Left lobe of liver (tissue), 2 donors: ENCODE results near the gene FLNC. TPM values are rescaled to one million over a fixed set of nuclear protein-coding genes. Genes with fewer than 3 reads are reported as not detected.

Source experiments
- ATAC-seq: fragments of 200-7000 bp; cut with Tn5 transposase; one replicate; pipeline ENCODE4 v1.9.1; 2020; ENCODE audit warnings: mild to moderate bottlenecking, moderate library complexity
- DNase-seq: peaks from one replicate; pipeline ENCODE4 v3.0.0-alpha.2; 2020; ENCODE audit warnings: low spot score
- total RNA-seq: library from RNA; stranded (reverse); gene quantifications from one replicate; pipeline ENCODE4 v1.2.1, GENCODE V29; 2021
- donor health status: DM: no; HTN: no; CAD: no; lungs with moderate emphysema.
- donor health status: DM: no; HTN: yes; CAD: no.

The FLNC gene
- total RNA-seq, 1 donor from 2014 or later: 0.55 TPM

DNA sequence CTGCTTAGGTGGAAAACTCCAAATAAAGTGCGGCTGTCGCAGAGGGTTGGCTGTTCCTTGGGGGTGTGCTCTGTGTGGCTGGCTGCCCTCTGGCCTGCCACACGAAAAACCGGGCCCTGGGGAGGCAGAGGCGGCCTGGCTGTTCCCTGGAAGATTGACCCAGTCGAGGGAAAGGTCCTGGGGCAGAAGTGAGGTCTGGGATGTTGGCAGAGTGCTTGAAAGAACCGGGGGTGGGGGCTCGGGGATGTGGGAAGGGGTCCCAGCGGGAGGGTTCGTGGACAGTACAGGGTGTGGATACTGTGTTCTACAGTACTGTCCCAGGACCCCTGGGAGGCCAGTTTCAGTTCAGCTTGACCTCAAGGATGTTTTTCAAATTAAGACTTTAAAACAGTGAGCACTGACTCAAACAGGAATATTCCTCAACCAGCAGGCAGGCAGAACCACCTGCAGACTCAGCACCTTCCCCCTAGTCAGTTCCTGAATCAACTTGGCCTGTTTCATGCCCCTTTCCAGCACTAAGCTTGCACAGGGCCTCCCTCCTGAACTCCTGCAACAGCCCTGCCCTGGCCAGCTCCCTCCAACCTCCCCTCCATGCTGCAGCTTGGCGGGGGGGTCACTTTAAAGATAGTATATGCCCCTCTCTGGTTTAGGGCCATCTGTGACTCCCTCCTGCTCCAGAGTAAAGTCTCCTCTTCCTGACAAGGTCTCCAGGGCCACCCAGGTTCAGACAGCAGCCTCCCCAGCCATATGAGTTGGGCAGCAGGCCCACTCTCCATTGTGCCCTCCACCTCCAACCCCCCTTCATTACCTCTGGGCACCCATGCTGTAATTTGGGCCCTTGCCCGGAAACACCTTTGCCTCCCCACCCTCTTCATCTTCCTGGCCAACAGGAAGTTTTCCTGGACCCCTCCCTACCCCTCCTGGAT, 29.3 kb downstream of the FLNC start:
- no peak for DNase-seq
- ATAC-seq: no peak

- no peak for DNase-seq
- ATAC-seq: no peak
Measured at GRCh38 chr7:128860158-128861073, 30.2 kb downstream of the FLNC start.

DNA sequence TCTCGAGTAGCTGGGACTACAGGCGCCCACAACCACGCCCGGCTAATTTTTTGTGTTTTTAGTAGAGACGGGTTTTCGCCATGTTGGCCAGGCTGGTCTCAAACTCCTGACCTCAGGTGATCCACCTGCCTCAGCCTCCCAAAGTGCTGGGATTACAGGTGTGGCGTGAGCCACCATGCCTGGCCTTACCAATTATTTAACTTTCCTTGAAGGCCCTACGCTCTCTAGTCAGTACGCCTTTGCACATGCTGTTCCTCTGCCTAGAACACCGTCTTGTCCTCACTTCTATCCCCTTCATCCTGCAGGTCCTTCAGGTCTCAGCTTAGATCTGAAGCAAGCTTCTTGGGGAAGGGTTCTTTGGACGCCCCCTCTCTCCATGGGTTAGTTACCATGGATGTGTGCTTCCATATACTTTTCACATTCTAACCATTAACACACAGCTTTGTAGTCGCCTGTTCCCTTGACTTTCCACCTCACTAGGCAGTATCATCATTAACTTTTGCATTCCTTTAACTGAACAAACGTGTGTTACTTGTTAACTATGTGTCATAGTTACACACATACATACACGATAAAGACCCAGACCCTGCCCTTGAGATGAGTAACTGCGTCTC, 31.9 kb downstream of the FLNC start:
- no peak for ATAC-seq
- no peak for DNase-seq

DNA sequence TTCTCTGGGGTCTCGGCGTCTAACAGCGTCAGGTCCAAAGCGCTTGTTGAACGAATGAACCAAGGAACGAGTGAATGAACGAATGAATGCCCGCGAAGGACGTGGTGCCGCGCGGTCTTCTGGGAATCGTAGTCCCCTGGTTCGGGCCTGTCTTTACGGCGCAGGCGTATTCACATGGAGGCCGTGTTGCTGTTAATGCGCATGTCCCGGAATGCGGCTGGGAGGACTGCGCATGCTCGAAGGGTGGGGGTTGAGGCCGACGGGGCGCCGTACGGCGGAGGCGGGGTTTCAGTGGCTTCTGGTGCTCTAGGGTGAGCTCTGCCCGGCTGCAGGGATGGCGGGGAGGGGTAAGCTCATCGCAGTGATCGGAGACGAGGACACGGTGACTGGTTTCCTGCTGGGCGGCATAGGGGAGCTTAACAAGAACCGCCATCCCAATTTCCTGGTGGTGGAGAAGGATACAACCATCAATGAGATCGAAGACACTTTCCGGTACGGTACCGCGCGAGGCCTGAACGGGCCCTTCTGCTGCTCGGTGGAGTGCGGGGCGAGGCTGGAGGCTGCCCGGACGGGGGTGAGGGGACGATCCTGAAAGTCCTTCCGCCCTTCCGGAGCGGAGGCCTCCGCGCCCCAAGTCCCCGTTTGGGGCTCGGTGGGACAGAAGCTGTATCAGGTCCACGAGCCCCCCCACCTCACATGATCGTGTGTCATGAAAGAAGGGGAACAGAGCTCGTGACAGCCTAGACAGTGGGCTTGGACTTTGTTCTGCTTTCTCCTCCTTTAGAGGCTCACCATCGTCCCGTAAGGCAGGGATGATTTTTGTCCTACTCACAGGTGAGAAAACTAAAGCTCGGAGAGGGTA, 32.6 kb downstream of the FLNC start, which contains the start of gene ATP6V1F:
Gene ATP6V1F, plus strand, starts transcription at position 286 of the 862 bp plus-strand sequence. Its CDS starts 49 bp downstream, at position 335.
- peak; percentile 99 for DNase-seq
- peak; percentile 93 for ATAC-seq

- DNase-seq (no peak), ATAC-seq (peak; percentile 51)
Measured at GRCh38 chr7:128863433-128863989, 33.3 kb downstream of the FLNC start.

DNA sequence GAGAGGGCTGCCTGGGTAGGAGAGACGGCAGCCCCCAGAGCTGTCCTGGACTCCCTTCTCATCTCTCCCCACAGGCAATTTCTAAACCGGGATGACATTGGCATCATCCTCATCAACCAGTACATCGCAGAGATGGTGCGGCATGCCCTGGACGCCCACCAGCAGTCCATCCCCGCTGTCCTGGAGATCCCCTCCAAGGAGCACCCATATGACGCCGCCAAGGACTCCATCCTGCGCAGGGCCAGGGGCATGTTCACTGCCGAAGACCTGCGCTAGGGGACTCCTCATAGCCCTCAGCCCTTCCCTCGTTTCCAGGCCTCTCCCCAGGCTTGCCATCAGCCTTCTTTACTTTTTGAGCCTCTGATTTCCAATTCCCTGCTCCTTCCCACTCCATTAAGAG, 35.1 kb downstream of the FLNC start:
- DNase-seq: no peak
- ATAC-seq: no peak

DNA sequence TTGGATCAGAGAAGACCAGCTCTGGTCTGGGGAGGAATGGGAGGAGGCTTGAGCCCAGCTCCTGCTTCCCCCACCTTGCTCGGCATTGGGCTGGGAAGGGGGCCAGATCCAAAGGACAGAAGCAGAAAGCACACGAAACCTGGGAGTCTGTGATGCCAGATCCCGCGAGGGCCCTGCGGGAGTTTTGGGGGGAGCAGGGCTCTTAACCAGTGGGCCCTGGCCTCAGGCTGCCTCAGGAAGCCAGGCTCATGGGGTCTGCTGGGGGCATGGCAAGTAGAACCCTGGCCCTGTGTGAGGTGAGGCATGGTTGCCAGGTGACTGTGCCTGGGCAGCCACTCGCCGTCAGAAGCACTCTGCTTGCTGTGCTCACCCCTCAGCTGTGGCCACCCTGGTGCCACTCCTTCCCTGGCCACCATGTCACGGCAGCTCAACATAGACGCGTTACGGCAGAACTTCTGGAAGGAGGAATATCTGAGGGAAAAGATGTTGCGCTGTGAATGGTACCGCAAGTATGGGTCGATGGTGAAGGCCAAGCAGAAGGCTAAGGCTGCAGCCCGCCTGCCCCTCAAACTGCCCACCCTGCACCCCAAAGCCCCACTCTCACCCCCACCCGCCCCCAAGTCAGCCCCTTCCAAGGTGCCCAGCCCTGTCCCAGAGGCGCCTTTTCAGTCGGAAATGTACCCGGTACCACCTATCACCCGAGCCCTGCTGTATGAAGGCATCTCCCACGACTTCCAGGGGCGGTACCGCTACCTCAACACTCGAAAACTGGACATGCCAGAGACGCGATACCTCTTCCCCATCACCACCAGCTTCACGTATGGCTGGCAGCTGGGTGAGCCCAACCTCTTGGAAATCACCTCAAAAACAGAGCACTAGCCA, 36.0 kb downstream of the FLNC start:
- ATAC-seq (no peak), DNase-seq (no peak)

- ATAC-seq (no peak), DNase-seq (no peak)
Measured at GRCh38 chr7:128867241-128867640, 37.0 kb downstream of the FLNC start.

DNA sequence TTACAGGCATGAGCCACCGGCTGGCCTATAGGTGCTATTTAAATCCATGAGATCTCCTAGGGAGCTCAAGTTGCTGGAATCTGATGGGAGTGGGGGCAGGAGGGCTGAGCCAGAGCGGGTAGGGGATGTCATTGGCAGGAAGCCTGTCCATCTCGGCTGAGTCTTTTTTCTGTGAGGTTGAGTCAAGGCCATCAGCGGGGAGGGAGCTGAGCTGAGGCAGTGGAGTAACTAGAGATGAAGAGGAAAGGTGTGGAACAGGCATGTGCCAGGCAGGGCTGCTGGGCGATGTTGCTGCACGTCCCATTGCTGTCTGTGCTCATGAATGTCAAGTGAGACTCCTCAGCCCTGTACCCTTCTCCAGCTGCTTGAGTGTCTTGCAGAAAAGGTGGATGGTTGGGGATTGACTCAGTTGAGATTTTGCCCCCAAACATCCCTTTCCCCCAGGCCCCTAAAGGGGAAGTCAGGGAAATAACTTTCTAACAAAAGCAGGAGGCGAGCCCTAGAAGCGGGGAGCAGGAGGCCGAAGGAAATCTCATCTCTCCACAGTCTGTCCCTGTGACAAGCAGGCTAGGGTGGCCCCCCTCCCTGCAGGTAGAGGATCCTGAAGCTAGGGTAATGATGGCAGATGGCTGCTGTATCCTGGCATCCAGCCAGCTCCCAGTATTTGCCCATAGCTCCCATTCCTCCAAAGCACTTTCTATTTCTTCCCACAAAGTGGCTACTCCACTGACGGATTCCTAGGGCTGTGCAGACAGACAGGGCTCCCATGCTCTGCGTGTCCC, 37.8 kb downstream of the FLNC start:
- DNase-seq: no peak
- no peak for ATAC-seq

GRCh38 chr7:128868624-128869137, 38.5 kb downstream of the FLNC start:
- DNase-seq (no peak), ATAC-seq (peak; percentile 30)

GRCh38 chr7:128869138-128869943, 39.1 kb downstream of the FLNC start:
- DNase-seq: no peak
- peak; percentile 86 for ATAC-seq

GRCh38 chr7:128869944-128870285, 39.7 kb downstream of the FLNC start:
- DNase-seq (no peak), ATAC-seq (no peak)

DNA sequence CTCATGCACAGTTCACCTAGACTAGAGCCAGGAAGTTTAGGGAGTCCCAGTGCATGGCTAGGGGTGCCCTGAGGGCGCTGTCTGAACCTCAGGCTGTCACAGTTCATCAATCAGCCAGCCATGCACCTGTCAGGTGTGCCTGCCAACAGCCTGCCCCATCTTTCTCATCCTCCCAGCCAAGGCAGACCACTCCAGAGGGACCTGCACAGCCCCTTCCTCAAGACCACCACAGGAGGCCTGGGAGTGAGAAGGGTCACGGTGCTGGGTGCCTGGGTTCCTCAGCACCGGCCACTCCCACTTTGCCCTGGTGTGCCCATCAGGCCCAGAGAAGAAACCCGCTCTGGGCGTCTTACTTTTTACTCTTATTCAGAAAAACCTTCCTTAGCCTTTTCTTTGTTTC, 40.8 kb downstream of the FLNC start:
- no peak for DNase-seq
- ATAC-seq: no peak

- no peak for DNase-seq
- ATAC-seq: no peak
Measured at GRCh38 chr7:128872394-128872824, 42.2 kb downstream of the FLNC start.

DNA sequence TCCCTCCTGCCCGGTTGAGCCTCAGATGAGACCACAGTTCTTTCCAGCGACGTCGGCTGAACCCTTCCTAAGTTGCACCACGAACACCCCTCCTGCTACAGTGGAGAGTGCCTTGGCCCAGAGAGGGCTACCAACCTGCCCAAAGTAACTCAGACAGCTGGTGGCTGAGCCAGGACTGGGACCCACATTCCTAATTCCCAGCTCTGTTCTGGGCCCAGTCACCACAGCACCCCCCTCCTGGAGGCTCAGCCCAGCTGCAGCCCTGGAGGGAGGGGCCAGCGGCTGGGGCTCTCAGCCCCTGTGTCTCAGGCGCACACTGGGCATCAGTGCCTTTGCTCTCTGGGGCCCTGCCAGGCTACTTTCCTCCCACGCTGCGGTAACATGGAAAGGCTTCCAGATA, 43.0 kb downstream of the FLNC start:
- ATAC-seq (no peak), DNase-seq (no peak)

DNA sequence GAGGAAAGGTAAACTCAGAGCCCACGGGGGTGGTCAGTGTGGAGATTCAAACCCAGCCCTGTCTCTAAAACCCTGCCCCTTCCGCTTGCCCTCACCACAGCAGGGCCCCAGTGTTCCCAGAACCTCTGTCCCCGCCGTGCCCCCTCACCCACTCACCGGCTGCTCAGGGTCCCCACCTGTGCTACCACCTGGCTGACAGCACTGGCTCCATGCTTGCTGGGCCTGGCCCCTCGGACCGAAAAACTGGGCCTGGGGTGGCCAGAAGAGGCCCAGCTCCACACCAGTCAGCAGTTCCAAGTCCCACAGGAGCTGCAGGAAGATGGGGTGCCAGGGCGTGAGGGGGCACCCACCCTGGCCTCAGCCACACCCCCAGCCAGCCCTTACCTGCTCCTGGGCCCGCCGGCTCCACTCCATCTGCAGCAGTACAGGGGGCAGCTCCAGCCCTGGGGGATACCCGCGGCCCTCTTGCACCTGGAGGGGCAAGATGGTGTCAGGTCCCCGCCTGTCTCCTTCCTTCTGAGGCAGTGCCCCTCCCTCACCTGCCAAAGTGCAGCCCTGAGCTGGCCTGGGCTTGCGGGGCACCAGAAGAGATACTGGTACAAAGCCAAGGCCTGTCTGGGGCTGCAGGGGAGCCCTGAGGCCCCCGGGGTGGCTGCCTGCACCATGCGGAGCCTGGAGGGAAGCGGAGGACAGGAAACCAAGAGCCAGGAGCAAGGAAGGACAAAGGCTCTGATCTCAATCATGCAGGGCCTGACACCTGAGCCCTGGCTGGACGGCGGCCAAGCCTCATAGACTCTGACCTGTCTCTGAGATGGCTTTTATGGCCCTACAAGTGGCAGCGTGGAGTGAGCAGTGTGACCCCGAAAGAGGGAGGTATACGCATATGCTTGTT, 44.2 kb downstream of the FLNC start:
- ATAC-seq: peak; percentile 73

More for the DNA sequence above, 44.2 kb downstream of the FLNC start:
- DNase-seq: no peak
